Inflammatory macrophage (primary cell): ENCODE data around the gene UBALD2.
"Not testable (repeated sequence)": the region's sequence is repeated elsewhere in the genome, so short reads cannot be mapped to it uniquely, and the experiment has no call there.

Source experiments
- DNase-seq, 2 donors: peaks; one replicate each; pipeline ENCODE4 v3.0.0-alpha.2; 2020 to 2022

The UBALD2 gene

DNA sequence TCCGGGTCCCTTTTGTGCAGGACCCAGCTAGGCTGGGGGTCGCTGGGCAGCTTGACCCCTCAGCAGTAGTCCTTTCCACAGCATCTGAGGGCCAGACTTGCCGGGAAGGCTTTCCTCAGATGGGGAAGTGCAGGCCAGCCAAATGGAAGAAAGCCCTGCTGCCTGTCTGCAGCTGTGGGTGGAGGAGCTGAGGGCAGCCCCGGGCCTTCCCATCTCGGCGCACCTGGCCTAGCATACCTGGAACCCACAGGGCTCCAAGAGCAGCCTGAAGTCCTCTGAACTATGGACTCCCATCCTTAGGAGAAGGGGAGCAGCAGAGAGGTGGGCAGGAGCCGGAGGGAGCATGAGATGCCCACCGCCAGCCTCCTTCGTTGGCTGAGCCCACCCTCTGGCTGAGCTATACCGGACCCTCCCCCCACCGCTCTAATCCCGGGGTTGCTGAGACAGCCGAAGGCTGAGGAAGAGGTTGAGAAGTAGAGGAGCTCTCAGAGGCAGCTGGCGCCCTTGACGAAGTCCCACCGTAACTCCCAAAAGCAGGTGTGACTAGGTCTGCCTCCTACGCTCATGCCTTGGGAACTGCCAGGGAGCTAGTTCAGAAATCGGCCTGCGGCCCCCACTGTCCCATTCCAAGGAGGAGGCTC lies 13.2 kb downstream of the UBALD2 start:
- DNase-seq: no peak

DNA sequence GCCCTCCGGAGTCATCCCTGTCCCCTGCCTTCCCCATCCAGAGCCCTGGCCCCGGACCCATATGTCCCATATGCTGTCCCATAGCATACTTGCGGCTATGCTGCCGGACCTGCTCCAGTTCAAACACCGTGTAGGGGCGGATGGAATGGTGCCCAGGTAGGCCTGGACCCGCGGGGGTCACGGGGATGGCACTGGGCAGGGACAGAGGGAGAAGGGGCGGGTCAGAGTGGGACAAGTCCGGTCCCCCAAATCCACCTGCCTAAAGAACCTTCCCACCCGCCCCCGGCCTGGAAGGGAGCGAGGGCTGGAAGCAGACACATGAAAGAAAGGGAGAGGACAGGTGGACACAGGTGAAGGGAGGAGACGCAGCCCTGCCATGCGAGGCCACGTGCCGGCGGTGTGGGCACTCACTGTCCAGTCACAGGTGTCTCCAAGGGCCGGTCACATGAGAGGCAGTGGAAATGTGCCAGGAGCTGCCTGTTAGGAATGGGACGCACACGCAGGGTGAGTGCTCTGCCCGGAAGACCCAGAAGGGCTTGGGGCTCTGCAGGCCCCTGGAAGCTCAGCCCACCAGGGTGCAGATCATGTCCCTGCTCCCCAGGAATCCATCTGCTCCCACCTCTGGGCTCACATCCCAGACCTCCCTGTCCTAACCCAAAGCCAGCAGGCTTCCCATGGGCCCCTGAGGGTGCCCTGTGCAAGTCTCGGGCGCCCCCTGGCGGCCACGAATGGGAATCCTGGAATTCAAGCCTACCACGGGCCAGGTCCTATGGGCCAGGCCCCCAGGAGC lies 14.0 kb downstream of the UBALD2 start:
- peak; percentile 84 to 89 for DNase-seq

- DNase-seq: no peak
These were observed 14.7 kb downstream of the UBALD2 start for GRCh38 chr17:76279742-76280287.

DNA sequence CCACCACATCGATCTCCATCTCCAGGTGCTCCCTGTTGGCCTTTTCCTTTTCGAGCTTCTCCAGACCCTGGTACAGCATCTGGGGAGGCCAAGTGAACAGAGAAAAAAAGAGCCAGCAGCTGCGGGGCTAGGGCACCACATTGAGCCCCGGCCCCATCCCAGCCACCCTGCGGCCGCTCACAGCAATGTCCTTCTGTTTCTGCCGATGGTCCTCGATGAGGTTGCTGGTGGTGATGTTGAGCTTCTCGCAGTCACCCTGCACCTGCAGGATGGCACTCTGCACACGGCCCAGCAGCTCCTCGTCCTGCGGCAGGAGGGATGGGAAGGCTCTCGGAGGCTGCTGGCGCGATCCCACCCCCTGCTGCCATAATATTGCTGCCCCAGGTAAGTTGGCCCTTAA lies 15.5 kb downstream of the UBALD2 start:
- no peak for DNase-seq

GRCh38 chr17:76281573-76282371 lies 16.6 kb downstream of the UBALD2 start:
- no peak for DNase-seq

DNA sequence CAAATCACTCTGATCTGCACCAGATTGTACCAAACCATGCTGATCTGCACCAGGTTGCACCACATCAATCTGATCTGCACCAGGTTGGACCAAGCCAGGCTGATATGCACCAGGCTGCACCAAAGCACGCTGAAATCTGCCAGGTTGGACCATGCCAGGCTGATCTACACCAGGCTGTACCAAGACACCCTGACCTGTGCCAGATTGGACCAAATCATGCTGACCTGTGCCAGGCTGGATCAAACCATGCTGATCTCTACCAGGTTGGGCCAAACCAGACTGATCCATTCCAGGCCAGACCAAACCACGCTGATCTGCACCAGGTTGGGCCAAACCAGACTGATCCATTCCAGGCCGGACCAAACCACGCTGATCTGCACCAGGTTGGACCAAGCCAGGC lies 27.4 kb downstream of the UBALD2 start:
- DNase-seq: no peak

DNA sequence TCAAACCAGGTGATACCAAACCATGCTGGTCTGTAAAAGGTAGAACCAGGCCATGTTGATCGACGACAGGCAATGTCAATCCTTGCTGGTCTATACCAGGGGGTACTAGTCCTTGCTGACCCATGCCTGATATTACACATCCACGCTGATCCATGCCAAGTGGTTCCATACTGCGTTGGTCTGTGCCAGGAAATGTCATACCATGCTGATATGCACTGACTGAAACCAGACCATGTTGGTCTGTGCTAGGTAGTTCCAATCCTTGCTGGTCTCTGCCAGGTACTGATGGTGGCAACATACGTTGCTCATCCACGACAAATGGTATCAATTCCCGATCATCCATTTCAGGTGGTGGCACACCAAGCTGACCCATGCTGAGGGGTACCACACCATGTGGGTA lies 28.0 kb downstream of the UBALD2 start:
- no peak for DNase-seq

DNA sequence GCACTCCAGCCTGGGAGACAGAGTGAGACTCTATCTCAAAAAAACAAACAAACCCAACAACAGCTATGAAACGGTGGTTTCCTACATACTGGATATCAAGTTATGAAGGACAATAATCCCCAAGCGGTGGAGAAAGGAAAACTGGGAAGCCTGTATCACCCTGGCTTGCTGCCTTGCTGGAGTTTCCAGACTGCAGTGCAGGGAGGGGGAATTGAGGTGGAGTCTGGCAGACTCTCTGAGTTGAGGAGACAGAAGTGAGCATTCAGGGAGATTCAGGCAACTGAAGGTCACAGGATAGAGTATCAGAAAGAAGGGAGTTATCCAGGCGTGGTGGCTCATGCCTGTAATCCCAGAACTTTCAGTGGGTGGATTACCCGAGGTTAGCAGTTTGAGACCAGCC lies 31.0 kb downstream of the UBALD2 start:
- DNase-seq: no peak

- no peak for DNase-seq
These were observed 31.7 kb downstream of the UBALD2 start for GRCh38 chr17:76296889-76297288.

DNA sequence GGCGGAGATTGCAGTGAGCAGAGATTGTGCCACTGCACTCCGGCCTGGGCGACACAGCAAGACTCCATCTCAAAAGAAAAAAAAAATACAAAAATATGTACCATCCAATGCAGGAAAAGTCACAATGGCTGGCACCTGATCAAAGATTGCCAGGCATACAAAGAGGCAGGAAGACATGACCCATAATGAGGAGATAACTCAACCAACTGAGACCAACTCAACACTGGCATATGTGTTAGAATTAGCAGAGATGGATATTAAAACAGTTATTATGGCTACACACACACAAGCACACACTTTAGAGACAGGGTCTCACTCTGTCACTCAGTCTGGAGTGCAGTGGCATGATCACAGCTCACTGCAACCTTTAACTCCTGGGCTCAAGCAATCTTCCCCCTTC lies 32.3 kb downstream of the UBALD2 start:
- no peak for DNase-seq

DNA sequence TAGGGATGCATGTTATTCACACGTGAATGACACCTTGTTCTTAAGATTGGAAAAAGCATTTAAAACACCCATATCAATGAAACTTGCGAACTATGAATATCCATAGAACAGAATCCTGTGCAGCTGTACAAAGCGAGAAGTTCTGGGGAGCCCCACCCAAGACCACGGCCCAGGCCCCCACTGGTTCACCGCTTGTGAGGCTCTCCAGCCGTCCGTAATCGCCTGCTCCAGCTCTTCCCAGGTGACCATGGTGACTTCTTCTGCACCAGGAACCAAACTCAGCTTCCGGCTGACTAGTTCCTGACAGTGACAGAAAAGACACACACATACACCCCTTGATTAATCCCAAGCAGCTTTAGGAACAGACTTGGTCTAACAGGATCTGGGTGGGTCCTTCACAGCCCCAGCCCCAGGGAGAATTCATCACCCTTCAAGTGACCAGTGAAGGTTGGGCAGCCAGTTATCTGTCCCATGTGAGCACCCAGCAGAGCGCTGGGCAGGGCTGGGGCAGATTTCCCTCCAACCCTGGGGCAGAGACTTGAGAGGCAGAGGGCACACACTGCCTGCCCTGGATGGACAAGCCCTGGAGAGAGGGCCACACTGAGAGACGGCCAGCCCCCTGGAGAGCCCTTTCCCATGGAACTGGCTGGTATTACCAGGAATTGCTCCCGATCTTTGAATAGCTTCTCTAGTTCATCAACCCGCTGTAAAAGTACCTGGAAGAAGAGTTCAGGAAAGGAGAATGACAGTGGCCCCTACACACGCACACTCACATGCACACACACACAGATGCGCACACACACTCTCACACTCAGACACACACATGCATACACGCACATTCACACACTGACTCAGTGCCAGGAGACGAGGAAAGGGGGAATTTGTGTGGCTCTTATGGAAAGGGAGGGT lies 39.3 kb downstream of the UBALD2 start:
- DNase-seq: no peak

- DNase-seq: not testable (repeated sequence)
These were observed 39.9 kb downstream of the UBALD2 start for GRCh38 chr17:76305135-76305454.

DNA sequence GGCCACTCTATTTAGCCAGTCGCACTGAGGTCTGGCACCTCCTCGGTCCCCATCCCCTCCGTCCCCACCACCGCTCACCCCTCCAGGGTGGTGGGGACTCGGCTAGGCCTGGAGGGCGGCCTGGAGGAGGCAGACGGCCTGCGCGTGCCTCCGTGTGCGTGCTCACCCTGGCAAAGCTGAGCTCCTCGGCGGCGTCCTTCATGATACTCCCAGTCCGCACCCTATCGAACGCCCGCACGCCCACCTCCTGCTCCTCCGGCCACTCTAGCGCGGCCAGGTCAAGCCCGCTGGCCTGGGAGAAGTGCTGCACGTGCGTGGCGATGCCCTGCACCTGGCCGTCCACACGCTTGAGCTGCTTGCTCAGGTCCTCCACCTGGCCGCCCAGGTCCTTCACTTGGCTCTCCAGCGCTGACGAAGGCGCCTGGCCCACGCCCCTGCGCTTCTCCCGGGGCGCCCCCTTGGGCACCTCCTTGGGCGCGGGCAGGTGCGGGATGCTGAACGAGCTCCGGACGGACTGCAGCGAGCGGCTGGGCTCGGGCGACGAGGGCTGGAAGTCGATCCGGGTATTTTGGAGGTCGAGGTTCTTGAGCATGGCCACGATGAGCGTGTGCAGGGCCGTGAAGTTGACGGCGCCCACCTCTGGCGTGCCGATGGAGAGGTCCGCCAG lies 42.3 kb downstream of the UBALD2 start:
- no peak for DNase-seq

GRCh38 chr17:76307966-76308338 lies 42.8 kb downstream of the UBALD2 start, which contains the start of gene QRICH2:
Gene QRICH2, minus strand, starts transcription at chr17:76308276. Its CDS starts 278 bp downstream, at chr17:76307998.
- DNase-seq: no peak

- DNase-seq: no peak
These were observed 44.3 kb downstream of the UBALD2 start for GRCh38 chr17:76309461-76309860.

GRCh38 chr17:76312735-76313134 lies 47.6 kb downstream of the UBALD2 start:
- DNase-seq: no peak

- no peak for DNase-seq
These were observed 49.5 kb downstream of the UBALD2 start for GRCh38 chr17:76314392-76315227.

- no peak for DNase-seq
These were observed 52.4 kb downstream of the UBALD2 start for GRCh38 chr17:76317535-76317934.

- DNase-seq: no peak
These were observed 53.4 kb downstream of the UBALD2 start for GRCh38 chr17:76318586-76318985.
